GM18507 (cell line): Measurements from ENCODE around the gene NHERF2.

ENCODE experiments used
- DNase-seq: peaks from one replicate; pipeline ENCODE4 v3.0.0; 2011; ENCODE audit warnings: low read depth; ENCODE audit not compliant: insufficient read length; ENCODE audit errors: extremely low spot score
- FAIRE-seq: peaks from 2 replicates; lab custom pipeline; 2011; peaks lifted over from hg19 to GRCh38; lab: Jason Lieb, UNC

The NHERF2 gene

GRCh38 chr16:1990351-1991134 lies 36.2 kb upstream of the NHERF2 start:
- FAIRE-seq (no peak), DNase-seq (no peak)

DNA sequence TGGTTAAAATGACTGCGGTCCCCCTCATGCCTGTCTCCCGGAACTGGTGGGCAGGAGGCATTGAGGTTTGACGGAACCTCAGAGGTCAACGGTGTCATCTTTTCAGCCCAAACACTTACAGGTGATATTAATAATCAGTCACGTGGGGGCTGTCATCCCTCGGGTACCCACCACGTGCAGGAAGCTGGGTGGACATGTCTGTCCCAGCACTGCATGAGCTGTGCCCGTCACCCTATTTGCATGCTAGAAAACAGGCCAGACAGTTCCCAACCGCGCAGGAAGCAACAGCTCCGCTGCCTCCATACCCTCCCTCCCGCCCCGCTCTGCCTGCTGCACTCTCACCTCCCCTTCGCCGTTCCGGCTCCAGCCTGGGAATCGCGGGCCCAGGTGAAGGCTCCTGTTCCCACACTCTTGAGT lies 35.6 kb upstream of the NHERF2 start:
- no peak for DNase-seq
- peak; percentile 93 for FAIRE-seq

GRCh38 chr16:1991588-1991947 lies 35.1 kb upstream of the NHERF2 start:
- DNase-seq (no peak), FAIRE-seq (no peak)

- DNase-seq (peak; percentile 96), FAIRE-seq (peak; percentile 88)
Observed at GRCh38 chr16:1991948-1992703, 34.6 kb upstream of the NHERF2 start.

GRCh38 chr16:1992704-1993317 lies 33.9 kb upstream of the NHERF2 start:
- no peak for DNase-seq
- no peak for FAIRE-seq

DNA sequence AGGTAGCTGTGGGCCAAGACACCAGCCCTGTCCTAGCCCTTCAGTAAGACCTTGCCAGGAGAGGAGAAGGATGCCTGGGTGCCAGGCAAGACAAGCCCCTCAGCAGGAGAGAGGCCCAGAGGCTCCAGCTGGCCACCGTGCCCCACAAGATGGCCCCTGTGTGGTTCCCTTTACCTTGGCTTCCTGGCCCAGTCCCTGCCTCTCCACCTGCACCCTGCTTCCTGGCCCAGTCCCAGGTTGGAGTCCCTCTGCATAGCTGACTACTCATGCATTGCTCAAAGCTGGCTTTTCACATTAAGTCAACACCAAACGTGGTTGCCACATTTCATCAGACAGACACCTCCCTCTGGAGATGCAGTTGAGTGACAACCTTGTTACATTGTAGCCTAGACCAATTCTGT lies 33.0 kb upstream of the NHERF2 start:
- FAIRE-seq (no peak), DNase-seq (no peak)

- FAIRE-seq (peak; percentile 33), DNase-seq (no peak)
Observed at GRCh38 chr16:1997494-1998359, 29.0 kb upstream of the NHERF2 start.

DNA sequence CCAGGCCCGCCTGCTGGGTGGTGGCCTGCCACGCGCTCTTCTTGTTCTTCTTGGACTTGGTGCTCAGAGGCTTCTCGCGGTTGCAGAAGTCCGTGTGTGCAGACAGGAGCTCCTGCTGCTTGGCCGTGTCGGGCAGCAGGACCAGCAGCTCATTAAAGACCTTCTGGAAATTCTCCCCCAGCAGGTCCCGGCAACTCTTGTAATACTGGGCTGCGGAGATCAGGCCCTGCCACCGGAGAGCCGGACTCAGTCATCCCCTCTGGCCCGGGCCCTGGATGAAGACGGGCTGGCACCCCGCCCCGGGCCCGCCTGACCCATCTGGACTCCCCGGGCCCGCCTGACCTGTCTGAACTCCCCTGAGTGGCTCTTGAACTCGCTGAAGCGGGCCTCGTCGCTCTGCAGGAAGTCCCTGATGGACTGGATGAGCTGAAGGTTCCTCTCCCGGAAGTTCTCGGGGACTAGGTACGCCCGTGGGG lies 28.3 kb upstream of the NHERF2 start:
- DNase-seq (no peak), FAIRE-seq (no peak)

- FAIRE-seq (no peak), DNase-seq (no peak)
Observed at GRCh38 chr16:1998852-1999801, 27.6 kb upstream of the NHERF2 start.

DNA sequence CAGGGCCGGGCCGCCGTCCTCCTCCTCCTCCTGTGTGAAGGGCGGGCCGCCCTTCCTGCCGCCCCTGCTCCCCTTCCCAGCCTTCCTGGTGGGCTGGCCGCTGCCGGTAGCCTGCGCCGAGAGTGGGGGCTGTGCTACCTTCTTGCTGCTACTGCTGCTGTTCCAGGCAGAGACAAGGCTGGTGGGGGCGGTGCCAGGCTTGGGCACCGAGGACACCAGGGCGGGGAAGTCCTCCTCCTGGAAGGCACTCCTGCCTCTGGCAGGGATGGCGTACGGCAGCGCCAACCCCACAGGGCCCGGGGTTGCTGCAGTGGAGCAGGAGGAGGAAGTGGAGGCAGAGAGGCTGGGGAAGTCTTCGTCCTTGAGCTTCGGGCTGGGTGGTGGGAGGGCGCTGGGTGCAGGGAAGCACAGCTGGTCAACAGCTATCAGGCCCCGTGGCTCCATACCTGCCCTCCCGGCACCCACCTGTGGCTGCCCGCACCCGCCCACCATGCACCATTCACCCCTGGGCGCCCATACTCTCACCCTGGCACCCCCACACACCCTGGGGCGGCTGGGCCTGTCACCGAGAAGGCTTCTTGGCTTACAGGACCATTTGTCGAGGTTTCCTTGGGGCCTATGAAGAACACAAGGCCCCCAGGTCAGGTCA lies 26.7 kb upstream of the NHERF2 start:
- FAIRE-seq (no peak), DNase-seq (no peak)

DNA sequence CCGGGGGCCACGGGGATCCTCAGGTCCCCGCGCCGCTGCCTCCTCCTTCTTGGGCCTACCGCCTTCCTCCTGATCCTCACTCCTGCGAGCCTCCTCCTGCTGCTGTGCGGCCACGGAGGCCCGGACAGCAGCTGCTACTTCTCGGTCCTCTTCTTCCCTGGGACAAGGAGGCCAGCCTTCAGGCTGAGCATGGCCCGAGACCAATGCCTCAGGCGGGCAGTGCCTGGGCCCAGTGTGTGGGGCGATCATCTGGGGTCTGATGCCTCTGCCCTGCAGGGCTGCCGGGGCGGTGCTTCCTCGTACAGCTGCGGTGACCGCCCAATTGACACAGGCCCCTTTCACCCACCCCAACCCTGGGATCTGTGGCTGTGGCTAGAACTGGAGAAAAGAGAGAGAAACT lies 25.7 kb upstream of the NHERF2 start:
- no peak for FAIRE-seq
- no peak for DNase-seq

DNA sequence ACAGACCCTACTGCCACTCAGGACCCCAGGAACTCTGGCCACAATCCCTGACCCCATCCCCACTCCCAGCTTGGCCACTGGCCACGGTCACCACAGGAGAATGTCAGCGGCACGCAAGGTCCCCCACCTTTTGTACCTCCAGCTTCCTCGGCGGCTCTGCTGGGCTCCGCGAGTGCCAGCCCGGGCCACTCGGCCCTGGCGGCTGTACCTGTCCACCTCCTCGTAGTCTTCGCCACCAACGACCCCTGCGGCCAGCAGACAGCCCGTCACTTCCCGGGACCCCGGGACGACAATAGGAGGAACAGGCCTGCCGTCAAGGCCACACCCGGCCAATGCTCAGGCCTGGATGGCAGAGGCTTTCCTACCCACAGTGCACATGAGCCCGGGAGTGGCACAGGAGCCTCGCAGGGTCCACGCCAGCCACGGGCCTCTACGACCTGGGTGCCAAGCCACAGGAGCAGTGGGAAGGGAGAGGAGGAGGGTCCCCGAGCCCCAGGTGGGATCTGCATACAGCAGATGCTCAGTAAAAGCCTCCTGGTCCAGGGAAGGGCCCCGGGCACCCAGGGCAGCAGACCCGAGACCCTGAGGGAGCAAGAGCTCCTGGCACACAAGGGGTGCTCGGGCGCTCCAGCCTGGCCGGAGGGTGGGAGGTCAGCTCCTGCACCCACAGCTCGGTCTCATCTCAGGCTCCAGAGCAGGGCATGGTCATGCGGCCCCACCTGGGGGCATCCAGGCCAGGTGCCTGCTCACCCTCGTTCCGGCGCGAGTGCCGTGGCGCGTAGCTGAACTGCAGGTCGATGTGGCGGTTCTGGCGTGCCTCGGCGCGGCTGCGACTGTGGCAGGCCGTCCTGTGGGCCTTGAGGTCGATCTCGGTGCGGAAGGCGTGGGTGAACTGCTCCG lies 25.0 kb upstream of the NHERF2 start:
- no peak for DNase-seq

DNA sequence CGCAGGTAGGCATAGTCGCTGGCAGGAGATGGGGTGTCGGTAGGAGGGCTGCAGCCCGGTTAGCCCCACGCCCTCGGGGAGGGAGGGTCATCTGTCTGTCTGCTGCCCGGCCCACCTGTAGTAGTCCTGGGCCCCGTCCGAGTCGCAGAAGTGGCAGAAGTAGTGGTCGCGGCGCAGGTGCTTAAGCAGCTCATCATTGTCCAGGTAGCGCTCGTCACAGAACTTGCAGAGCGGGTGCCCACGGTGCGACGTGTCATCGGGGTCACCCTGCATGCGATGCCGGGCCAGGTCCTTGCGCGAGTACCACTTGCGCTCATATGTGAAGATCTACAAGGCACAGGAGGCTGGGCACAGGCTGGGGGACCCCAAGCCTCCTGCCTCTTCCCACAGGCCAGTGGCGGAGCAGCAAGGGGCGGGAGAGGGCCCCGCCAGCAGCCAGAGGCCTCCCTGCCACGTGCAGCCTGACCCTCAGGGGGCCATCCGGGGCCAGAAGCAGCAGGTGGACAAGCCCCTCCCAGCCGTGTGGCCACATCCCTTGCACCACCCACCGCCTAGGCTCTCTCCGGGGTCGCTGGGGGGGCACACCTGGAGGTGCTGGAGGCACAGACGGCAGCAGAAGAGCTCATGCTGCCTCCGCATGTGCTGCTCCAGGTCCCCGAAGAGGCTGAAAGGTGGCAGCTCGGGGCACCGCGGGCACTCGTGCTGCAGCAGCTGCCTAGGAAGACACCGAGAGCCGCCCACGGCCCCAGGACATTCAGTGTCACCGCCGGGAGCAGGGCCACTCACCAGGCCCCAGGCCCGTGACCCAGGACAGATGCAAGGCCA lies 24.1 kb upstream of the NHERF2 start:
- FAIRE-seq, result no peak
- DNase-seq, result no peak

More for the DNA sequence above, 25.0 kb upstream of the NHERF2 start:
- FAIRE-seq, result no peak

DNA sequence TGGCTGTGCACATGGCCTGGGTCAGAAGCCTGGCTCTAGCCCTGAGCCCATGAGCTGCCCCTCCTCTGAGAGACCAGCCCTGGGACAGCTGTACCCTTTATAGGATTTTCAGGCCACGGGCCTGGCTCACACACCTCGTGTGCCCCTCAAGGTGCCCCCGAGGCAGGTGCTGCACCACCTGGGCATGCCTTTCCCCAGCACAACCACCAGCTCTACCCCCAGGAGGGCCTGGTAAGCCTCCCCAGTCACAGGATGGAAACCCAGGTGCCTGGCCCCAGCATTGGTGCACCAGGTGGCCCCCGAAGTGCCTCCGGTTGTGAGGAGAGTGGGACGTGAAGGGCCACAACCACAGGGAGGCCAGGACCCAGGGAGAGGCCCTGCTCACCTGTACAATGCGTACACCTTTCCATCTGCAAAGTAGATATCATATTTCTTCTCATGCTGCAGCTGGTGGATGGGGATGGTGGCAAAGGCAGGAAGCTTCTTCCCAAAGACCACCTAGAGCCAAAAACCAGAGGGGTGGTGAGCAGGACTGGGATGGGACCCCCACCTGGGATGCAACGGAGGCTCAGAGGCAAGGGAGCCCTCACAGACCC lies 23.4 kb upstream of the NHERF2 start:
- no peak for DNase-seq
- FAIRE-seq, result no peak

DNA sequence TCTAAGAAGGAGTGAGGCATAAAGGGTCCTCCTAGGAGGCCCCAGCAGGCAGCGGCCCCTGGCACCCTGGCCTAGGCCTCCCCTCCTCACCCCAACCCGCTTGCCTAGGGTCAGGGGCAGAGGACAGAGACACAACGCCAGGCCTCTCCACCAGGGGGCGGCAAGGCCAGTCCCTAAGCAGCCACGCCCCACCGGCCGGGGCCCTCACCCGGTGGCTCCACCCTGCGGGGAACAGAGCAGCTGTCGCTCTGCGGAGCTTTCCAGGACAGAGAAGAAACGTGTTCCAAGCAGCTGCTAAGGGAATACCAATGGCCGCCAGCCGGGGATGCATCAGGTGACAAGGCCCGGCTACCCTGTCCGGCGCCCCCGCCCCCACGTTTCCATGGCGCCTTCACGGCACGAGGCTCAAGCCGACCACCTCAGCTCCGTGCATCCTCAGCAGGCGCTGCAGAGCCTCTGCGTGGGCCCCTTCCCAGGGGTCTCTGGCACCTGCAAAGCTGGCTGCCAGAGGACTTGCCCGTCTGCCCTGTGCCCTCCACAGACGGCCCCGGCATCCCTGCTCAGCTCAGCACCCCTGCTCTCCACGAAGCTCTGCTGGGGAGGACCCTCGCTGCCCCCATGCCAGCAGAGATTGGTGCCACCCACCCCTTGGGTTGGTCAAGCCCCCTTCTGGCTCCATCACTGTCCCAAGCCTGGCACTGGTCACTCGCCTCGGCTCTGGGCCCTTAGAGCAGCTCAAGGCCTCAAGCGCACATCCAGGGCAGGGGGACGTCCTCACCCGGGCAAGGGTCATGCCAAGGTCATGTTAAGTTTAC lies 22.7 kb upstream of the NHERF2 start:
- FAIRE-seq, result peak; percentile 98
- peak; percentile 81 for DNase-seq
